ENCODE results near the gene HYAL3. TPM values are rescaled to one million over a fixed set of nuclear protein-coding genes. Genes with fewer than 3 reads are reported as not detected.

The HYAL3 gene
- total RNA-seq, 1 experiment from 2014 or later, result 2.9 TPM

DNA sequence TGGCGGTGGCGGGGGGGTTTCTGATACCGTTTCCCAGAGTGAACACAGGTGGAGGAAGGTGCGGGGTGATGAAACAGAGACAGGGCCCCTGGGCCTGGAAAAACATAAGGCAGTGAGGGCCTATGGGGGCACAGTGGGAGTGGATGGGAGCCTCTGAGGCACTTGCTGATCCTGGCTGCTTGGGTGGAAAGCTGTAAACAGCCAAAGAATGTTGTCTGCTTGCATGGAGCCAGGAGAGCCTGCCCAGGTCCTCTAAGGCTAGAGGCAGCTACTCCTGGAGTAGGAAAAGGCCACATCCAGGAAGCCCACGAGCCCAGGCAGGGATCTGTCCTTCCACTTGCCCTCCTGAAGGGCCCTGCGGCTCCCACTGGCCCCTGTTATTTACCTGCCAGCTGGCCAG, 33.2 kb downstream of the HYAL3 start (continued):
- TF ChIP-seq, protein P1, sequence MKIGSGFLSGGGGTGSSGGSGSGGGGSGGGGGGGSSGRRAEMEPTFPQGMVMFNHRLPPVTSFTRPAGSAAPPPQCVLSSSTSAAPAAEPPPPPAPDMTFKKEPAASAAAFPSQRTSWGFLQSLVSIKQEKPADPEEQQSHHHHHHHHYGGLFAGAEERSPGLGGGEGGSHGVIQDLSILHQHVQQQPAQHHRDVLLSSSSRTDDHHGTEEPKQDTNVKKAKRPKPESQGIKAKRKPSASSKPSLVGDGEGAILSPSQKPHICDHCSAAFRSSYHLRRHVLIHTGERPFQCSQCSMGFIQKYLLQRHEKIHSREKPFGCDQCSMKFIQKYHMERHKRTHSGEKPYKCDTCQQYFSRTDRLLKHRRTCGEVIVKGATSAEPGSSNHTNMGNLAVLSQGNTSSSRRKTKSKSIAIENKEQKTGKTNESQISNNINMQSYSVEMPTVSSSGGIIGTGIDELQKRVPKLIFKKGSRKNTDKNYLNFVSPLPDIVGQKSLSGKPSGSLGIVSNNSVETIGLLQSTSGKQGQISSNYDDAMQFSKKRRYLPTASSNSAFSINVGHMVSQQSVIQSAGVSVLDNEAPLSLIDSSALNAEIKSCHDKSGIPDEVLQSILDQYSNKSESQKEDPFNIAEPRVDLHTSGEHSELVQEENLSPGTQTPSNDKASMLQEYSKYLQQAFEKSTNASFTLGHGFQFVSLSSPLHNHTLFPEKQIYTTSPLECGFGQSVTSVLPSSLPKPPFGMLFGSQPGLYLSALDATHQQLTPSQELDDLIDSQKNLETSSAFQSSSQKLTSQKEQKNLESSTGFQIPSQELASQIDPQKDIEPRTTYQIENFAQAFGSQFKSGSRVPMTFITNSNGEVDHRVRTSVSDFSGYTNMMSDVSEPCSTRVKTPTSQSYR (CRISPR knock-in tag; IDR thresholded peaks at IDR 0.05), result no peak
- TF ChIP-seq ZNF121 (CRISPR knock-in tag; IDR thresholded peaks at IDR 0.05), result no peak

- DNase-seq (ENCODE audit: low spot score), result no peak
- no peaks in the 10 kb centered on the region; the same call in 1 of the 2 replicates for H3K27me3 Mint-ChIP-seq (ENCODE audit: low read depth)
- H3K4me3 Mint-ChIP-seq, result no peak overlapping the region
- ChIA-PET POLR2A (no interaction called here), CTCF (interaction anchor here (1.0 to 4.4 kb wide), 8 partner anchors 10 to 72 kb away, joined by 6 to 73 read pairs (median 14); partner anchors contain the start of gene GNAT1)
- no peak for ATAC-seq
- no peak overlapping the region for H3K27ac Mint-ChIP-seq
- H3K9me3 Mint-ChIP-seq, result no peaks in the 10 kb centered on the region
- H3K4me1 Mint-ChIP-seq, result peaks cover 50% of the 10 kb centered on the region
- no peaks in the 10 kb centered on the region for H3K36me3 Mint-ChIP-seq
- TF ChIP-seq, protein P1 (CRISPR knock-in tag; IDR thresholded peaks at IDR 0.05), result no peak
- TF ChIP-seq, protein P2, sequence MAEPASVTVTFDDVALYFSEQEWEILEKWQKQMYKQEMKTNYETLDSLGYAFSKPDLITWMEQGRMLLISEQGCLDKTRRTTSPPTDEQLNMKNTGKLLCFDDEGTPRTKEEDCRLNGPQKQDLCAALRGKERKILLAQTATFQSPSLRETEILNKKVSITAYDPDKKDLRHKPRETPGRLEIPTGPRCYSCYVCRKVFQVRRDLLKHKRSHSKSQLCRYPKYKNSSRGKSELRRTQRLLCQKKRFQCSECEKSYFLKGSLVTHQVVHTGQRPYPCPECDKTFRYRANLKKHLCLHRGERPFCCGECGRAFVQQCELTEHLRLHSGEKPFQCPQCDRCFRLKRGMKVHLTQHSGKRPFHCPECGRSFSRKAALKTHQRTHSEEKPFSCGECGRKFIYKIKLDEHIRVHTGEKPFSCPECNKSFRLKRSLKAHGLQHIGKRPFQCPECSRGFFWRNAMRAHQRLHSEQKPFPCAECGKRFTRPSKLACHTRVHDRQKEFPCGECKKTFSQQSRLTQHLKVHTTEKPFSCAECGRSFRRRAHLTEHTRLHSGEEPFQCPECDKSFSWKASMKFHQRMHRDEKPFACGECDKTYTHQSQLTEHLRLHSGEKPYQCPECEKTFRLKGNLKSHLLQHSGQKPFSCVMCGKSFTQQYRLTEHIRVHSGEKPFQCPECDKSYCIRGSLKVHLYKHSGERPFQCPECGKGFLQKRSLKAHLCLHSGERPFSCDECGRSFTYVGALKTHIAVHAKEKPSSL (CRISPR knock-in tag; conservative IDR thresholded peaks at IDR 0.05), result no peak
- TF ChIP-seq TP53 (CRISPR knock-in tag; IDR thresholded peaks at IDR 0.05) (no peak), ZNF138 (CRISPR knock-in tag; conservative IDR thresholded peaks at IDR 0.05) (no peak), IRF2 (CRISPR knock-in tag; IDR thresholded peaks at IDR 0.05; ENCODE audit: borderline replicate concordance, low read depth) (no peak), ZNF317 (CRISPR knock-in tag; IDR thresholded peaks at IDR 0.05; ENCODE audit: borderline replicate concordance, low read depth) (no peak), MYBL2 (CRISPR knock-in tag; IDR thresholded peaks at IDR 0.05) (no peak), ZBTB21 (CRISPR knock-in tag; IDR thresholded peaks at IDR 0.05; ENCODE audit: borderline replicate concordance) (no peak; the same call in 1 of the 2 replicates), SMAD3 (CRISPR knock-in tag; IDR thresholded peaks at IDR 0.05; ENCODE audit: borderline replicate concordance) (no peak), FOXK1 (CRISPR knock-in tag; IDR thresholded peaks at IDR 0.05) (no peak), MXD4 (CRISPR knock-in tag; IDR thresholded peaks at IDR 0.05; ENCODE audit: borderline replicate concordance) (no peak), ETV6 (CRISPR knock-in tag; IDR thresholded peaks at IDR 0.05) (no peak), SMAD4 (CRISPR knock-in tag; IDR thresholded peaks at IDR 0.05) (no peak)
- TF ChIP-seq, protein P3, sequence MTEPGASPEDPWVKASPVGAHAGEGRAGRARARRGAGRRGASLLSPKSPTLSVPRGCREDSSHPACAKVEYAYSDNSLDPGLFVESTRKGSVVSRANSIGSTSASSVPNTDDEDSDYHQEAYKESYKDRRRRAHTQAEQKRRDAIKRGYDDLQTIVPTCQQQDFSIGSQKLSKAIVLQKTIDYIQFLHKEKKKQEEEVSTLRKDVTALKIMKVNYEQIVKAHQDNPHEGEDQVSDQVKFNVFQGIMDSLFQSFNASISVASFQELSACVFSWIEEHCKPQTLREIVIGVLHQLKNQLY (CRISPR knock-in tag; IDR thresholded peaks at IDR 0.05), result no peak
- TF ChIP-seq, protein P4, sequence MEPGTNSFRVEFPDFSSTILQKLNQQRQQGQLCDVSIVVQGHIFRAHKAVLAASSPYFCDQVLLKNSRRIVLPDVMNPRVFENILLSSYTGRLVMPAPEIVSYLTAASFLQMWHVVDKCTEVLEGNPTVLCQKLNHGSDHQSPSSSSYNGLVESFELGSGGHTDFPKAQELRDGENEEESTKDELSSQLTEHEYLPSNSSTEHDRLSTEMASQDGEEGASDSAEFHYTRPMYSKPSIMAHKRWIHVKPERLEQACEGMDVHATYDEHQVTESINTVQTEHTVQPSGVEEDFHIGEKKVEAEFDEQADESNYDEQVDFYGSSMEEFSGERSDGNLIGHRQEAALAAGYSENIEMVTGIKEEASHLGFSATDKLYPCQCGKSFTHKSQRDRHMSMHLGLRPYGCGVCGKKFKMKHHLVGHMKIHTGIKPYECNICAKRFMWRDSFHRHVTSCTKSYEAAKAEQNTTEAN (CRISPR knock-in tag; IDR thresholded peaks at IDR 0.05), result no peak
- TF ChIP-seq, protein P5, sequence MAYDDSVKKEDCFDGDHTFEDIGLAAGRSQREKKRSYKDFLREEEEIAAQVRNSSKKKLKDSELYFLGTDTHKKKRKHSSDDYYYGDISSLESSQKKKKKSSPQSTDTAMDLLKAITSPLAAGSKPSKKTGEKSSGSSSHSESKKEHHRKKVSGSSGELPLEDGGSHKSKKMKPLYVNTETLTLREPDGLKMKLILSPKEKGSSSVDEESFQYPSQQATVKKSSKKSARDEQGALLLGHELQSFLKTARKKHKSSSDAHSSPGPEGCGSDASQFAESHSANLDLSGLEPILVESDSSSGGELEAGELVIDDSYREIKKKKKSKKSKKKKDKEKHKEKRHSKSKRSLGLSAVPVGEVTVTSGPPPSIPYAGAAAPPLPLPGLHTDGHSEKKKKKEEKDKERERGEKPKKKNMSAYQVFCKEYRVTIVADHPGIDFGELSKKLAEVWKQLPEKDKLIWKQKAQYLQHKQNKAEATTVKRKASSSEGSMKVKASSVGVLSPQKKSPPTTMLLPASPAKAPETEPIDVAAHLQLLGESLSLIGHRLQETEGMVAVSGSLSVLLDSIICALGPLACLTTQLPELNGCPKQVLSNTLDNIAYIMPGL (CRISPR knock-in tag; IDR thresholded peaks at IDR 0.05), result no peak
- TF ChIP-seq, protein P6, sequence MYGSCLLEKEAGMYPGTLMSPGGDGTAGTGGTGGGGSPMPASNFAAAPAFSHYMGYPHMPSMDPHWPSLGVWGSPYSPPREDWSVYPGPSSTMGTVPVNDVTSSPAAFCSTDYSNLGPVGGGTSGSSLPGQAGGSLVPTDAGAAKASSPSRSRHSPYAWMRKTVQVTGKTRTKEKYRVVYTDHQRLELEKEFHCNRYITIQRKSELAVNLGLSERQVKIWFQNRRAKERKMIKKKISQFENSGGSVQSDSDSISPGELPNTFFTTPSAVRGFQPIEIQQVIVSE (CRISPR knock-in tag; IDR thresholded peaks at IDR 0.05; ENCODE audit: borderline replicate concordance), result no peak
- TF ChIP-seq, protein P7, sequence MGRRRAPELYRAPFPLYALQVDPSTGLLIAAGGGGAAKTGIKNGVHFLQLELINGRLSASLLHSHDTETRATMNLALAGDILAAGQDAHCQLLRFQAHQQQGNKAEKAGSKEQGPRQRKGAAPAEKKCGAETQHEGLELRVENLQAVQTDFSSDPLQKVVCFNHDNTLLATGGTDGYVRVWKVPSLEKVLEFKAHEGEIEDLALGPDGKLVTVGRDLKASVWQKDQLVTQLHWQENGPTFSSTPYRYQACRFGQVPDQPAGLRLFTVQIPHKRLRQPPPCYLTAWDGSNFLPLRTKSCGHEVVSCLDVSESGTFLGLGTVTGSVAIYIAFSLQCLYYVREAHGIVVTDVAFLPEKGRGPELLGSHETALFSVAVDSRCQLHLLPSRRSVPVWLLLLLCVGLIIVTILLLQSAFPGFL (CRISPR knock-in tag; IDR thresholded peaks at IDR 0.05; ENCODE audit: borderline replicate concordance), result no peak
These were observed 33.6 kb downstream of the HYAL3 start for GRCh38 chr3:50265571-50265970.
